ENCODE data around the gene FBXO31.

- TF ChIP-seq POLR2A (IDR thresholded peaks at IDR 0.05; ENCODE audit: low read depth, low read length) (no peak), POLR2AphosphoS5 (IDR thresholded peaks at IDR 0.05; ENCODE audit: low read depth, low read length) (no peak)
These were observed 32.8 kb downstream of the FBXO31 start for GRCh38 chr16:87350681-87351319.

Measured in GM12892 (cell line).